HG02798 (cell line): ENCODE data around the gene HOXA3.
A peak's percentile ranks its signal among the peaks of the same experiment; 100 is the strongest.

Source experiments
- ATAC-seq: cut with Tn5 transposase; IDR thresholded peaks from one replicate; pipeline ENCODE4 v1.9.1; 2021; ENCODE audit warnings: mild to moderate bottlenecking; ENCODE audit not compliant: unreplicated experiment, poor library complexity

The HOXA3 gene

GRCh38 chr7:27179503-27180430 is 27.4 kb upstream of the HOXA3 start:
- ATAC-seq, result no peak

- no peak for ATAC-seq
Measured at GRCh38 chr7:27179030-27179429, 26.6 kb upstream of the HOXA3 start.

GRCh38 chr7:27178366-27178765 is 26.0 kb upstream of the HOXA3 start:
- no peak for ATAC-seq

GRCh38 chr7:27177795-27178320 is 25.5 kb upstream of the HOXA3 start:
- ATAC-seq, result no peak

DNA sequence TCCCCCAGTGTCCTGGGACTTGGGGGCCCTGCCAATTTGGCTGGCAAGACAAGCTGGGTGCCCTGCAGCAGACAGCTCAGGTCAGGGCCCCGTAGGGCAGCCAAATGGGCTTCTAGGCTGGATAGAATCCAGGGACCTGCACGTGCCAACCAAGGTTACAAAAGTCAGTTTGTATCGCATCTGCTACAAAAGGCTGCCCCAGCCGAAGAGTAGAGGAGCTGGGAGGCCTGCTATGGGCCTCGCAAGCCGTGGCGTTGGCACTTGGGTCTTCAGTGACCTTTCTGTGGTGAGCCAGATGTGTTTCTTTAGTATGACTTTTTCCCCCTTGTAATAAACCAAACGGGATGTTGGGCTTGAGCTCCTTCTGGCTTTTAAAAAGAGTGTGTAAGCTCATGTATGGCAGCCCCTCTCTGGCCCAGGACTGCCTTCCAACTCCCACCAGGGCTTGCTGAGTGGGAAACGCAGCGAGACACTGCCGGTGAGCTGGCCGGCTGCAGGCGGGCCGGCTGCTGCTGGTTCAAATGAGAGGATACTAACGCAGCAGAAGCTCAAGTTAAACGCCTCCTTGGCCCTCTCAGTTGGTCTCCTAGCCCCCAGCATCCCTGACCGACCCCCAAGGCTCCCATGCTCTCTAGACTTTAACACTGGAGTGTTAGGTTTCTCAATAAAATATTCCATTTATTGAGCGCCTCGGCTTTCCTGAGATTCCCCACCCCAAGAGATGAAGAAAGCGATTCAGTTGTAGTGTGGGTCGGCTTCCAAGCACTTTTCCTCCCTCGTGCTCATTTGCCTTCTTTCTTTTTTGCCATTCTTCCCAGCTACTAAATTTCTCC is 24.8 kb upstream of the HOXA3 start:
- no peak for ATAC-seq

DNA sequence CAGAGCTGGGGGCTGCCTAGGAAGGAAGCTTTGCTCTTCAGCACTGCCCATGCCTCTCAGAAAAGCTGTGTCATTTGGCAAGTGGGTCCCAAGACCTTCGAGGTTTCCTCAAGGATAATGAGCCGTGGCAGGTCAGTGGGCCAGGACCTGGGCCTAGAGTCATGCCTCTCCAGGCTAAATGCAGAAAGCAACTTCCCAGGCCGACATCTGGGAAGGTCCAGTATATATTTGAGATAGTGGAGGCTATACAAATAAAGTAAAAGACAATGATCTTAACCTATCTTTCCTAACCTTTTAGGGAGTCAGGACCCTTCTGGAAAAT is 24.1 kb upstream of the HOXA3 start:
- ATAC-seq, result no peak

GRCh38 chr7:27175626-27176523 is 23.5 kb upstream of the HOXA3 start:
- ATAC-seq, result no peak

DNA sequence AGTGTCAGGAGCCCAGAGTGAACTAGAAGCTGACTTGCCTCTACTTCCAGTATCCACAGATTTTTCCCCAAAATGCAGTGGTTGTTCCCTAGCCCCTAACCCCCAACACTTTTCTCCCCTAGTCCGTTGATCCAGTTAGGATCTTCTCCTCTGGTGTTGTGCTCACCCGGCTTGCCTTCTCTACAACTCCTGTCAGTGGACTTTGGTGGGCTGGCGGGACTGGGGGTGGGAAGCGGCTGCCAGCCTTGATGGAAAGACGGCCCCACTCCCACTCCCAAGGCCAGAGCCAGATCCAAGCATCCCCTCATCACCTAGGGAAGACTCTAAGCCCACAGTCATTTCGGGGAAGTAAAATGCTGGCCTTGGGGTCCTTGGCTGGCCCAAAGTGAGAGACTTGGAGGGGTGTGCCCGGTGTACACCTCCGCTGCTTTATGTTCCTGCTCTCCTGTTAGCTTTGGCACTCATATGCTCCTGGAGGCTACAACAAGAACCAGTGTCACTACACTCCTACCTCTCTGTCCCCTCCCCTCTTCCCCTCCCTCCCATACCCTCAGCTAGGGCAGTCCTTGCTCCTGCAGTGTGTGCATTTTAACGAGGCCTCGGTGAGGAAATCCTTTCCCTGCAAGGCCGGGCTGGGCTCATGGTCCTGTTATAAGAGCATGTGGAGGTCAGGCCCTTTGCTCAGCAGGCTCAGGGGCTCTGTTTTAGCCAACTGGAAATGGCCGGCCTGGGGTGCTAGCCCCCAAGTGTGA is 22.7 kb upstream of the HOXA3 start:
- ATAC-seq, result no peak

GRCh38 chr7:27173956-27174873 is 21.8 kb upstream of the HOXA3 start, which contains the start of gene HOXA10:
HOXA10 (minus strand) TSS chr7:27174320; CDS start chr7:27174306, 14 bp downstream.
- ATAC-seq, result peak; percentile 16

GRCh38 chr7:27173511-27173955 is 21.1 kb upstream of the HOXA3 start:
- ATAC-seq, result peak; percentile 44

- ATAC-seq, result peak; percentile 24
Measured at GRCh38 chr7:27172823-27173510, 20.6 kb upstream of the HOXA3 start.

- ATAC-seq, result no peak
Measured at GRCh38 chr7:27172315-27172774, 20.0 kb upstream of the HOXA3 start.

GRCh38 chr7:27171637-27172314 is 19.4 kb upstream of the HOXA3 start:
- no peak for ATAC-seq

- ATAC-seq, result no peak
Measured at GRCh38 chr7:27171325-27171636, 18.9 kb upstream of the HOXA3 start.

GRCh38 chr7:27170426-27171324 is 18.3 kb upstream of the HOXA3 start:
- ATAC-seq, result no peak
